ENCODE measurements around the gene GAGE1. TPM values are rescaled to one million over a fixed set of nuclear protein-coding genes. Genes with fewer than 3 reads are reported as not detected.
"Not testable (repeated sequence)": the region's sequence is repeated elsewhere in the genome, so short reads cannot be mapped to it uniquely, and the experiment has no call there.

Gene GAGE1
- total RNA-seq (2011; cell fraction: chromatin; rRNA removed; ENCODE audit: low replicate concordance) = 8.7 and 13.5 TPM in 2 replicates
- 7.0 and 9.2 TPM in 2 replicates for total RNA-seq (2011; cell fraction: nucleolus; rRNA removed)
- 11.6 and 11.8 TPM in 2 replicates for total RNA-seq (2011; cell fraction: nucleoplasm; rRNA removed)
- total RNA-seq (2014; rRNA removed) (493 and 621 TPM in 2 replicates), total RNA-seq (2014; rRNA removed; fragmentation: Illumina TruSeq; extraction: Trizol) (357 and 472 TPM in 2 replicates), total RNA-seq (2015; rRNA removed; fragmentation: Illumina TruSeq; extraction: Trizol) (426 and 437 TPM in 2 replicates), total RNA-seq (2021) (608 and 670 TPM in 2 replicates), polyA plus RNA-seq (2011; rRNA removed) (156 and 342 TPM in 2 replicates), polyA plus RNA-seq (2014; fragmentation: Illumina TruSeq; extraction: Trizol) (204 and 215 TPM in 2 replicates), polyA plus RNA-seq (2014; fragmentation: Nextera tagmentation; extraction: Ambion mirVana) (1,000 to 10,000 TPM; 1,581 to 1,651 TPM), polyA plus RNA-seq (2014; rRNA removed) (356 and 549 TPM in 2 replicates), polyA minus RNA-seq (2011; rRNA and poly(A)+ RNA removed) (44.7 and 168 TPM in 2 replicates), Bru-seq, nascent RNA (percentile 69 among the genes with signal in this experiment), BruChase-seq, experiment 1, labeled RNA remaining after a 2-hour chase (percentile 67 among the genes with signal in this experiment), BruChase-seq, experiment 2, labeled RNA remaining after a 6-hour chase (percentile 67 among the genes with signal in this experiment)
- polyA plus RNA-seq (2011; cell fraction: cytosol; rRNA removed) = 34.2 and 38.0 TPM in 2 replicates
- polyA plus RNA-seq (2011; cell fraction: nucleus; rRNA removed) = 27.7 and 38.1 TPM in 2 replicates
- 178 and 351 TPM in 2 replicates for polyA plus RNA-seq (2012)
- polyA minus RNA-seq (2011; cell fraction: cytosol; rRNA and poly(A)+ RNA removed) = 57.8 and 106 TPM in 2 replicates
- polyA minus RNA-seq (2011; cell fraction: nucleus; rRNA and poly(A)+ RNA removed) = 3.2 and 6.3 TPM in 2 replicates
- long read RNA-seq, experiment 1, transcript GAGE1-201 (5 exons, 768 nt) = major isoform, 341 of 693 reads
- long read RNA-seq, experiment 1, transcript GAGE1-202 (6 exons, 3,129 nt) = minor isoform, 10 of 693 reads
- long read RNA-seq, experiment 1, partial matches to known transcripts = 113 of 693 reads
- long read RNA-seq, experiment 1, other reads (novel, unspliced or antisense) = 225 of 693 reads
- long read RNA-seq, experiment 2, transcript GAGE1-201 (5 exons, 768 nt) = major isoform, 38 of 293 reads
- long read RNA-seq, experiment 2, partial matches to known transcripts = 16 of 293 reads
- long read RNA-seq, experiment 2, other reads (novel, unspliced or antisense) = 237 of 293 reads
- long read RNA-seq, experiment 3, transcript GAGE1-201 (5 exons, 768 nt) = major isoform, 194 of 332 reads
- long read RNA-seq, experiment 3, partial matches to known transcripts = 3 of 332 reads
- long read RNA-seq, experiment 3, other reads (novel, unspliced or antisense) = 133 of 332 reads

DNA sequence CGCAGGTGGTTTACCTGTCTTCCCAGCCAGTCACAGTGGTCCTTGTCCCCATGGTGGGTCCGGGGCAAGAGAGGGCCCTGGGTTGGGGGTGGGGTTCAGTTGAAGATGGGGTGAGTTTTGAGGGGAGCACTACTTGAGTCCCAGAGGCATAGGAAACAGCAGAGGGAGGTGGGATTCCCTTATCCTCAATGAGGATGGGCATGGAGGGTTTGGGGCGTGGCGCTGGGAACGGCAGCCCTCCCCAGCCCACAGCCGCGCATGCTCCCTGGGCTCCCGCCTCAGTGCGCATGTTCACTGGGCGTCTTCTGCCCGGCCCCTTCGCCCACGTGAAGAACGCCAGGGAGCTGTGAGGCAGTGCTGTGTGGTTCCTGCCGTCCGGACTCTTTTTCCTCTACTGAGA is at the start of gene GAGE1:
TSS of gene GAGE1 (plus strand) at position 301 of the 400 bp plus-strand sequence. CDS start 1,155 bp downstream, outside the sequence.
- H3K9me1 ChIP-seq (ENCODE audit: control insufficient read depth, insufficient read depth, low read length); FAIRE-seq; CTCF ChIA-PET (ENCODE audit: low intra/inter-chr PET ratio); H4K20me1 ChIP-seq (replicated peaks; ENCODE audit: control insufficient read depth, insufficient read depth, low read length); in situ Hi-C loops (cut with MboI); BruUV-seq (replicated peaks); H3K4me1 ChIP-seq (replicated peaks in 1 of 2; ENCODE audit: control insufficient read depth in 2 of 2, insufficient read depth in 2 of 2, low read length in 2 of 2); H3K27me3 ChIP-seq (ENCODE audit: control insufficient read depth in 2 of 2, insufficient read depth in 2 of 2, low read length in 2 of 2); H3K36me3 ChIP-seq (ENCODE audit: control insufficient read depth, insufficient read depth, low read length); intact Hi-C loops (cut with micrococcal nuclease); DNase-seq (ENCODE audit: extremely low read depth in 1 of 4, low spot score in 3 of 4); ATAC-seq; H3K4me3 ChIP-seq; POLR2A ChIA-PET; H3K9ac ChIP-seq (ENCODE audit: insufficient read depth in 1 of 2, low read depth in 2 of 2, low read length in 2 of 2); H3K27ac ChIP-seq (ENCODE audit: extremely low read depth, low read depth, low read length); H3K4me2 ChIP-seq (ENCODE audit: insufficient read depth, low read length); H2AFZ ChIP-seq (ENCODE audit: low read depth, low read length); H3K9me3 ChIP-seq (replicated peaks; ENCODE audit: control insufficient read depth, insufficient read depth, low read depth, low read length); H3K79me2 ChIP-seq (ENCODE audit: control insufficient read depth, insufficient read depth, low read length): not testable (repeated sequence)
- no CpG with 5 or more reads among the region's 16 CpGs for WGBS (ENCODE audit: insufficient coverage, low coverage, missing lambda C conversion rate)

- H3K9me3 ChIP-seq (replicated peaks; ENCODE audit: control insufficient read depth, insufficient read depth, low read depth, low read length); H3K4me3 ChIP-seq; ATAC-seq; H3K4me2 ChIP-seq (ENCODE audit: insufficient read depth, low read length); H3K4me1 ChIP-seq (replicated peaks in 1 of 2; ENCODE audit: control insufficient read depth in 2 of 2, insufficient read depth in 2 of 2, low read length in 2 of 2); DNase-seq (ENCODE audit: extremely low read depth in 1 of 4, low spot score in 3 of 4); FAIRE-seq; H3K9ac ChIP-seq (ENCODE audit: insufficient read depth in 1 of 2, low read depth in 2 of 2, low read length in 2 of 2); H3K9me1 ChIP-seq (ENCODE audit: control insufficient read depth, insufficient read depth, low read length); H3K36me3 ChIP-seq (ENCODE audit: control insufficient read depth, insufficient read depth, low read length); H4K20me1 ChIP-seq (replicated peaks; ENCODE audit: control insufficient read depth, insufficient read depth, low read length); H3K27me3 ChIP-seq (ENCODE audit: control insufficient read depth in 2 of 2, insufficient read depth in 2 of 2, low read length in 2 of 2); H2AFZ ChIP-seq (ENCODE audit: low read depth, low read length); intact Hi-C loops (cut with micrococcal nuclease); CTCF ChIA-PET (ENCODE audit: low intra/inter-chr PET ratio); POLR2A ChIA-PET; H3K27ac ChIP-seq (ENCODE audit: extremely low read depth, low read depth, low read length); H3K79me2 ChIP-seq (ENCODE audit: control insufficient read depth, insufficient read depth, low read length); in situ Hi-C loops (cut with MboI): not testable (repeated sequence)
- no CpG with 5 or more reads among the region's 16 CpGs for WGBS (ENCODE audit: insufficient coverage, low coverage, missing lambda C conversion rate)
- BruUV-seq (replicated peaks) = TSS peak; percentile 97
Observed at GRCh38 chrX:49550989-49551388, 47.8 kb upstream of the GAGE1 start, which contains the start of gene GAGE12E. Gene GAGE12E, plus strand, starts transcription at chrX:49551289. Its CDS starts 1,155 bp downstream, at chrX:49552444.

DNA sequence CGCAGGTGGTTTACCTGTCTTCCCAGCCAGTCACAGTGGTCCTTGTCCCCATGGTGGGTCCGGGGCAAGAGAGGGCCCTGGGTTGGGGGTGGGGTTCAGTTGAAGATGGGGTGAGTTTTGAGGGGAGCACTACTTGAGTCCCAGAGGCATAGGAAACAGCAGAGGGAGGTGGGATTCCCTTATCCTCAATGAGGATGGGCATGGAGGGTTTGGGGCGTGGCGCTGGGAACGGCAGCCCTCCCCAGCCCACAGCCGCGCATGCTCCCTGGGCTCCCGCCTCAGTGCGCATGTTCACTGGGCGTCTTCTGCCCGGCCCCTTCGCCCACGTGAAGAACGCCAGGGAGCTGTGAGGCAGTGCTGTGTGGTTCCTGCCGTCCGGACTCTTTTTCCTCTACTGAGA is 38.3 kb upstream of the GAGE1 start, which contains the start of gene GAGE12F:
TSS of gene GAGE12F (plus strand) at position 301 of the 400 bp plus-strand sequence. CDS start 1,155 bp downstream, outside the sequence.
- H2AFZ ChIP-seq (ENCODE audit: low read depth, low read length); intact Hi-C loops (cut with micrococcal nuclease); H3K79me2 ChIP-seq (ENCODE audit: control insufficient read depth, insufficient read depth, low read length); H3K36me3 ChIP-seq (ENCODE audit: control insufficient read depth, insufficient read depth, low read length); BruUV-seq (replicated peaks); CTCF ChIA-PET (ENCODE audit: low intra/inter-chr PET ratio); H4K20me1 ChIP-seq (replicated peaks; ENCODE audit: control insufficient read depth, insufficient read depth, low read length); H3K9ac ChIP-seq (ENCODE audit: insufficient read depth in 1 of 2, low read depth in 2 of 2, low read length in 2 of 2); H3K4me2 ChIP-seq (ENCODE audit: insufficient read depth, low read length); H3K9me3 ChIP-seq (replicated peaks; ENCODE audit: control insufficient read depth, insufficient read depth, low read depth, low read length); POLR2A ChIA-PET; FAIRE-seq; ATAC-seq; H3K9me1 ChIP-seq (ENCODE audit: control insufficient read depth, insufficient read depth, low read length); H3K4me3 ChIP-seq; H3K27ac ChIP-seq (ENCODE audit: extremely low read depth, low read depth, low read length); H3K4me1 ChIP-seq (replicated peaks in 1 of 2; ENCODE audit: control insufficient read depth in 2 of 2, insufficient read depth in 2 of 2, low read length in 2 of 2); H3K27me3 ChIP-seq (ENCODE audit: control insufficient read depth in 2 of 2, insufficient read depth in 2 of 2, low read length in 2 of 2); DNase-seq (ENCODE audit: extremely low read depth in 1 of 4, low spot score in 3 of 4): not testable (repeated sequence)
- in situ Hi-C loops (cut with MboI) = loop anchor here (10.0 kb wide), 1 partner anchor 256 kb away; the partner anchor contains the start of gene GAGE10
- WGBS (ENCODE audit: insufficient coverage, low coverage, missing lambda C conversion rate) = no CpG with 5 or more reads among the region's 16 CpGs

Measured in K562 (cell line).